Mucosa of stomach (tissue), 1 donor: ENCODE data around the gene ADM2.

ENCODE experiments used
- H3K27me3 ChIP-seq: one replicate; pipeline ENCODE4 v1.7.0; 2013; ENCODE audit warnings: mild to moderate bottlenecking, low read length; ENCODE audit not compliant: control insufficient read depth, insufficient read depth
- H3K36me3 ChIP-seq: one replicate; pipeline ENCODE4 v1.7.0; 2013; ENCODE audit warnings: low read length; ENCODE audit not compliant: control insufficient read depth, insufficient read depth
- H3K4me1 ChIP-seq: one replicate; pipeline ENCODE4 v1.7.0; 2013; ENCODE audit warnings: mild to moderate bottlenecking, low read length; ENCODE audit not compliant: control insufficient read depth, insufficient read depth
- H3K4me3 ChIP-seq: one replicate; pipeline ENCODE4 v1.7.0; 2013; ENCODE audit warnings: low read length
- H3K9ac ChIP-seq: one replicate; pipeline ENCODE4 v1.7.0; 2013; ENCODE audit warnings: mild to moderate bottlenecking, low read length, moderate library complexity
- H3K9me3 ChIP-seq: one replicate; pipeline ENCODE4 v1.7.0; 2013; ENCODE audit warnings: mild to moderate bottlenecking, low read length, moderate library complexity; ENCODE audit not compliant: control insufficient read depth
- donor health status: Pancreatic carcinoma.

The ADM2 gene

GRCh38 chr22:50439871-50440331, 41.4 kb upstream of the ADM2 start:
- Histone ChIP-seq H3K9ac (no peak overlapping the region), H3K36me3 (peaks cover 10% of the 10 kb centered on the region)

GRCh38 chr22:50440544-50441249, 40.6 kb upstream of the ADM2 start:
- H3K4me3 ChIP-seq: no peak overlapping the region
- H3K27me3 ChIP-seq: no peaks in the 10 kb centered on the region
- peaks cover 10% of the 10 kb centered on the region for H3K36me3 ChIP-seq
- H3K9me3 ChIP-seq: no peaks in the 10 kb centered on the region
- no peak overlapping the region for H3K9ac ChIP-seq
- H3K4me1 ChIP-seq: peaks cover 12% of the 10 kb centered on the region

More at GRCh38 chr22:50439871-50440331, 41.4 kb upstream of the ADM2 start:
- Histone ChIP-seq H3K27me3 (no peaks in the 10 kb centered on the region), H3K4me3 (no peak overlapping the region), H3K9me3 (no peaks in the 10 kb centered on the region), H3K4me1 (peaks cover 4% of the 10 kb centered on the region)

GRCh38 chr22:50441428-50441993, 39.8 kb upstream of the ADM2 start:
- no peak overlapping the region for H3K4me3 ChIP-seq
- peaks cover 10% of the 10 kb centered on the region for H3K36me3 ChIP-seq
- no peaks in the 10 kb centered on the region for H3K9me3 ChIP-seq
- no peaks in the 10 kb centered on the region for H3K27me3 ChIP-seq
- H3K4me1 ChIP-seq: peaks cover 16% of the 10 kb centered on the region
- H3K9ac ChIP-seq: no peak overlapping the region

- Histone ChIP-seq H3K4me1 (peaks cover 31% of the 10 kb centered on the region), H3K27me3 (no peaks in the 10 kb centered on the region), H3K4me3 (no peak overlapping the region), H3K9me3 (no peaks in the 10 kb centered on the region), H3K36me3 (peaks cover 7% of the 10 kb centered on the region), H3K9ac (no peak overlapping the region)
Measured at GRCh38 chr22:50443197-50443596, 38.1 kb upstream of the ADM2 start.

- Histone ChIP-seq H3K4me3 (no peak overlapping the region), H3K36me3 (no peaks in the 10 kb centered on the region)
Measured at GRCh38 chr22:50443801-50444625, 37.3 kb upstream of the ADM2 start.

GRCh38 chr22:50444663-50445062, 36.7 kb upstream of the ADM2 start:
- H3K4me3 ChIP-seq: no peak overlapping the region
- no peaks in the 10 kb centered on the region for H3K27me3 ChIP-seq
- H3K36me3 ChIP-seq: peaks cover 2% of the 10 kb centered on the region
- H3K4me1 ChIP-seq: peaks cover 36% of the 10 kb centered on the region
- H3K9ac ChIP-seq: no peak overlapping the region
- H3K9me3 ChIP-seq: no peaks in the 10 kb centered on the region

More at GRCh38 chr22:50443801-50444625, 37.3 kb upstream of the ADM2 start:
- Histone ChIP-seq H3K27me3 (no peaks in the 10 kb centered on the region), H3K9me3 (no peaks in the 10 kb centered on the region), H3K4me1 (peaks cover 36% of the 10 kb centered on the region), H3K9ac (no peak overlapping the region)

- Histone ChIP-seq H3K4me1 (peaks cover 36% of the 10 kb centered on the region), H3K27me3 (no peaks in the 10 kb centered on the region), H3K9me3 (no peaks in the 10 kb centered on the region), H3K4me3 (no peak overlapping the region), H3K36me3 (peaks cover 6% of the 10 kb centered on the region), H3K9ac (peak overlapping the region; percentile 10)
Measured at GRCh38 chr22:50445071-50445879, 36.1 kb upstream of the ADM2 start.

GRCh38 chr22:50445880-50446707, 35.2 kb upstream of the ADM2 start:
- no peaks in the 10 kb centered on the region for H3K27me3 ChIP-seq
- no peaks in the 10 kb centered on the region for H3K9me3 ChIP-seq
- peaks cover 36% of the 10 kb centered on the region for H3K4me1 ChIP-seq
- H3K4me3 ChIP-seq: no peak overlapping the region
- peak overlapping the region; percentile 10 for H3K9ac ChIP-seq
- peaks cover 6% of the 10 kb centered on the region for H3K36me3 ChIP-seq

GRCh38 chr22:50446708-50447575, 34.4 kb upstream of the ADM2 start:
- peak overlapping the region; percentile 10 for H3K9ac ChIP-seq
- peaks cover 36% of the 10 kb centered on the region for H3K4me1 ChIP-seq
- H3K36me3 ChIP-seq: peaks cover 6% of the 10 kb centered on the region
- H3K9me3 ChIP-seq: no peaks in the 10 kb centered on the region
- H3K4me3 ChIP-seq: no peak overlapping the region
- H3K27me3 ChIP-seq: no peaks in the 10 kb centered on the region
